Measurements from ENCODE around the gene NVL.

NVL gene

GRCh38 chr1:224343679-224344078, 13.7 kb upstream of the NVL start (continued):
- TF ChIP-seq ZIC2 (tag by site-specific recombination; IDR thresholded peaks at IDR 0.05) (no peak), ZNF26 (tag by site-specific recombination; IDR thresholded peaks at IDR 0.05) (no peak), ZNF704 (tag by site-specific recombination; IDR thresholded peaks at IDR 0.05) (no peak), ZNF555 (tag by site-specific recombination; conservative IDR thresholded peaks at IDR 0.05) (0 out of 2 replicates have a peak, but pooled peaks have one; percentile 6), PRDM6 (tag by site-specific recombination; IDR thresholded peaks at IDR 0.05) (no peak), ZNF660 (tag by site-specific recombination; IDR thresholded peaks at IDR 0.05) (no peak), ZNF398 (tag by site-specific recombination; IDR thresholded peaks at IDR 0.05) (no peak), ZSCAN5A (tag by site-specific recombination; IDR thresholded peaks at IDR 0.05) (no peak), ZNF157 (tag by site-specific recombination; IDR thresholded peaks at IDR 0.05) (no peak), GFI1B (tag by site-specific recombination; IDR thresholded peaks at IDR 0.05) (no peak), ZNF514 (tag by site-specific recombination; IDR thresholded peaks at IDR 0.05) (no peak), SETDB1 (IDR thresholded peaks at IDR 0.05; ENCODE audit: insufficient read length, low read length) (peak; percentile 93), ZNF830 (tag by site-specific recombination; IDR thresholded peaks at IDR 0.05; ENCODE audit: low read depth) (no peak), ZNF221 (tag by site-specific recombination; IDR thresholded peaks at IDR 0.05; ENCODE audit: borderline replicate concordance) (0 out of 2 replicates have a peak, but pooled peaks have one; percentile 51), ZXDB (tag by site-specific recombination; IDR thresholded peaks at IDR 0.05) (0 out of 2 replicates have a peak, but pooled peaks have one; percentile 20), ZFP37 (tag by site-specific recombination; IDR thresholded peaks at IDR 0.05) (no peak), ZBTB44 (tag by site-specific recombination; IDR thresholded peaks at IDR 0.05) (no peak), ZNF174 (tag by site-specific recombination; IDR thresholded peaks at IDR 0.05) (no peak), ZBTB7A (tag by site-specific recombination; IDR thresholded peaks at IDR 0.05; ENCODE audit: low read depth) (no peak), ZNF394 (tag by site-specific recombination; IDR thresholded peaks at IDR 0.05; ENCODE audit: borderline replicate concordance) (no peak), ZNF24 (tag by site-specific recombination; IDR thresholded peaks at IDR 0.05) (peak; percentile 53; the same call in 1 of the 2 replicates), ZNF513 (tag by site-specific recombination; IDR thresholded peaks at IDR 0.05) (no peak), ZNF280D (tag by site-specific recombination; IDR thresholded peaks at IDR 0.05) (peak; percentile 99), ZNF133 (tag by site-specific recombination; IDR thresholded peaks at IDR 0.05) (no peak), ZNF510 (tag by site-specific recombination; IDR thresholded peaks at IDR 0.05; ENCODE audit: insufficient replicate concordance) (peak; percentile 82), KLF1 (tag by site-specific recombination; IDR thresholded peaks at IDR 0.05) (no peak)

Measured in HEK293 (cell line).